H1 (cell line): ENCODE data around the gene LIMA1. TPM values are rescaled to one million over a fixed set of nuclear protein-coding genes. Genes with fewer than 3 reads are reported as not detected.

ENCODE experiments used
- CTCF ChIA-PET: fragments of 300-600 bp; sonication (Branson Sonifier 250); formaldehyde crosslinking; loops from one replicate; lab custom pipeline; 2021; ENCODE audit not compliant: partially characterized antibody; lab: Charles Lee
- POLR2A ChIA-PET: fragments of 300-600 bp; sonication (Branson Sonifier 250); formaldehyde crosslinking; loops from one replicate; lab custom pipeline; 2021; ENCODE audit warnings: inconsistent platforms; ENCODE audit not compliant: partially characterized antibody; lab: Charles Lee
- DNase-seq, 2 experiments: peaks; one replicate each; pipeline versions ENCODE4 v3.0.0 to v3.0.0-alpha.2; 2010 to 2022; ENCODE audit warnings: low spot score in 2 of 2, low read depth in 1 of 2, mixed read lengths in 1 of 2
- FAIRE-seq: peaks from 2 replicates; lab custom pipeline; 2011; peaks lifted over from hg19 to GRCh38; lab: Jason Lieb, UNC
- H2AFZ ChIP-seq: 2 replicates; pipeline ENCODE4 v1.8.1; 2012; ENCODE audit warnings: low read length, inconsistent platforms
- H2AK5ac ChIP-seq: 2 replicates; pipeline ENCODE4 v1.6.1; 2013; ENCODE audit warnings: low read depth, low read length
- H2BK120ac ChIP-seq: replicated peaks from 2 replicates; pipeline ENCODE3; 2013; ENCODE audit warnings: low read depth, low read length, inconsistent platforms
- H2BK12ac ChIP-seq: 2 replicates; pipeline ENCODE4 v1.6.1; 2013; ENCODE audit warnings: low read depth, low read length
- H2BK15ac ChIP-seq: 2 replicates; pipeline ENCODE4 v1.6.1; 2013; ENCODE audit warnings: low read length
- H2BK20ac ChIP-seq: 2 replicates; pipeline ENCODE4 v1.6.1; 2013; ENCODE audit warnings: low read length
- H2BK5ac ChIP-seq: 2 replicates; pipeline ENCODE4 v1.6.1; 2013; ENCODE audit warnings: low read depth, low read length
- H3K14ac ChIP-seq: 2 replicates; pipeline ENCODE4 v1.6.1; 2013; ENCODE audit warnings: inconsistent platforms; ENCODE audit not compliant: insufficient read length
- H3K18ac ChIP-seq: 2 replicates; pipeline ENCODE4 v1.6.1; 2013; ENCODE audit warnings: low read length; ENCODE audit errors: extremely low read depth
- H3K23ac ChIP-seq: 2 replicates; pipeline ENCODE4 v1.6.1; 2013; ENCODE audit warnings: inconsistent platforms; ENCODE audit not compliant: insufficient read length
- H3K23me2 ChIP-seq: 2 replicates; pipeline ENCODE4 v1.6.1; 2013; ENCODE audit warnings: low read depth, low read length
- H3K27ac ChIP-seq: 2 replicates; pipeline ENCODE4 v1.6.1; 2011; ENCODE audit warnings: low read depth, low read length, inconsistent platforms
- H3K27me3 ChIP-seq, 4 experiments: replicated peaks in 1 of 4; 1 replicate in 1 of 4; 2 replicates in 3 of 4; pipeline versions ENCODE4 v1.6.1 to v1.8.1; 2011 to 2013; ENCODE audit warnings: low read length in 3 of 4, mild to moderate bottlenecking in 3 of 4, inconsistent platforms in 2 of 4, mixed read lengths in 2 of 4, moderate library complexity in 1 of 4; ENCODE audit not compliant: control insufficient read depth in 3 of 4, insufficient read depth in 3 of 4; ENCODE audit errors: extremely low read depth in 1 of 4
- H3K36me3 ChIP-seq, 4 experiments: 2 replicates each; pipeline versions ENCODE4 v1.6.1 to v1.8.1; 2011 to 2013; ENCODE audit warnings: mild to moderate bottlenecking in 4 of 4, low read length in 3 of 4, moderate library complexity in 2 of 4, control low read depth in 1 of 4, inconsistent platforms in 1 of 4; ENCODE audit not compliant: insufficient read depth in 4 of 4, control insufficient read depth in 2 of 4
- H3K4ac ChIP-seq: replicated peaks from 2 replicates; pipeline ENCODE3; 2013; ENCODE audit warnings: low read length, low read depth, mixed read lengths, inconsistent platforms; ENCODE audit not compliant: insufficient read length
- H3K4me1 ChIP-seq, 4 experiments: replicated peaks in 1 of 4; 1 replicate in 1 of 4; 2 replicates in 3 of 4; pipeline versions ENCODE4 v1.6.1 to v1.8.1; 2011 to 2013; ENCODE audit warnings: low read length in 3 of 4, inconsistent platforms in 2 of 4, mixed read lengths in 1 of 4; ENCODE audit not compliant: insufficient read depth in 4 of 4, control insufficient read depth in 3 of 4
- H3K4me2 ChIP-seq, 2 experiments: 2 replicates each; pipeline versions ENCODE4 v1.6.1 to v1.8.1; 2011 to 2013; ENCODE audit warnings: low read depth in 2 of 2, low read length in 2 of 2, control low read depth in 1 of 2, inconsistent platforms in 1 of 2, mild to moderate bottlenecking in 1 of 2; ENCODE audit not compliant: insufficient read depth in 1 of 2
- H3K4me3 ChIP-seq, 4 experiments: fragments of 200-600, 300-600 bp in 1 of 4; sonication (generic), shearing (Covaris generic), sonication (Bioruptor Twin) in 1 of 4; 2 replicates each; pipeline versions ENCODE4 v1.5.1 to v1.8.1; 2011 to 2016; ENCODE audit warnings: low read length in 4 of 4, low read depth in 3 of 4, control low read depth in 2 of 4, inconsistent platforms in 2 of 4, mild to moderate bottlenecking in 2 of 4, mixed read lengths in 1 of 4, moderate library complexity in 1 of 4; ENCODE audit not compliant: insufficient read depth in 2 of 4; ENCODE audit errors: extremely low read depth in 1 of 4
- H3K56ac ChIP-seq: replicated peaks from 2 replicates; pipeline ENCODE3; 2013; ENCODE audit warnings: low read depth, mild to moderate bottlenecking, mixed read lengths, low read length, inconsistent platforms; ENCODE audit not compliant: insufficient read length
- H3K79me1 ChIP-seq: 2 replicates; pipeline ENCODE4 v1.6.1; 2013; ENCODE audit warnings: low read depth, low read length, control low read depth
- H3K79me2 ChIP-seq, 2 experiments: 2 replicates each; pipeline versions ENCODE4 v1.6.1 to v1.8.1; 2012 to 2013; ENCODE audit warnings: low read length in 2 of 2, mild to moderate bottlenecking in 2 of 2, inconsistent platforms in 1 of 2; ENCODE audit not compliant: insufficient read depth in 2 of 2, control insufficient read depth in 1 of 2
- H3K9ac ChIP-seq, 4 experiments: replicated peaks in 1 of 4; 1 replicate in 1 of 4; 2 replicates in 3 of 4; pipeline versions ENCODE4 v1.6.1 to v1.8.1; 2011 to 2013; ENCODE audit warnings: low read depth in 3 of 4, low read length in 3 of 4, control low read depth in 2 of 4, mild to moderate bottlenecking in 2 of 4, moderate library complexity in 2 of 4, inconsistent platforms in 1 of 4; ENCODE audit errors: extremely low read depth in 1 of 4
- H3K9me3 ChIP-seq, 2 experiments: 2 replicates each; pipeline versions ENCODE4 v1.6.1 to v1.8.1; 2012 to 2013; ENCODE audit warnings: mild to moderate bottlenecking in 2 of 2, moderate library complexity in 2 of 2, control low read depth in 1 of 2, inconsistent platforms in 1 of 2, low read depth in 1 of 2, low read length in 1 of 2, mixed read lengths in 1 of 2; ENCODE audit not compliant: insufficient read depth in 2 of 2
- H4K20me1 ChIP-seq, 2 experiments: replicated peaks in 1 of 2; 2 replicates each; pipeline versions ENCODE3 to v1.8.1; 2011 to 2013; ENCODE audit warnings: inconsistent platforms in 2 of 2, low read length in 2 of 2, mild to moderate bottlenecking in 1 of 2; ENCODE audit not compliant: insufficient read depth in 2 of 2, control insufficient read depth in 1 of 2
- H4K5ac ChIP-seq: 2 replicates; pipeline ENCODE4 v1.6.1; 2013; ENCODE audit warnings: low read length, low read depth, mixed read lengths, inconsistent platforms; ENCODE audit not compliant: insufficient read length
- H4K8ac ChIP-seq: 2 replicates; pipeline ENCODE4 v1.8.0; 2013; ENCODE audit warnings: mild to moderate bottlenecking, moderate library complexity, low read length, inconsistent platforms; ENCODE audit not compliant: insufficient read depth; ENCODE audit errors: extremely low read depth
- H4K91ac ChIP-seq: replicated peaks from 2 replicates; pipeline ENCODE3; 2013; ENCODE audit warnings: low read length, mixed read lengths, inconsistent platforms; ENCODE audit not compliant: insufficient read length
- ASH2L ChIP-seq: fragments of 200-600, 300-600 bp; sonication (generic); IDR thresholded peaks from one replicate; pipeline ENCODE4 v1.7.1; 2017; ENCODE audit warnings: low read length
- CEBPB ChIP-seq: IDR thresholded peaks from 2 replicates; pipeline ENCODE4 v1.6.1; 2012; ENCODE audit warnings: low read depth, low read length
- CHD2 ChIP-seq: IDR thresholded peaks from 2 replicates; pipeline ENCODE4 v1.6.1; 2012; ENCODE audit warnings: low read length, improper control_type of control experiment
- FOSL1 ChIP-seq: IDR thresholded peaks from 2 replicates; pipeline ENCODE4 v1.6.1; 2011; ENCODE audit warnings: mild to moderate bottlenecking, low read depth, low read length, moderate library complexity; ENCODE audit not compliant: insufficient read depth
- HDAC2 ChIP-seq, 2 experiments: fragments of 300-600 bp in 1 of 2; sonication (generic) in 1 of 2; IDR thresholded peaks; 2 replicates each; pipeline ENCODE4 v1.6.1; 2011 to 2012; ENCODE audit warnings: low read depth in 2 of 2, low read length in 2 of 2, mild to moderate bottlenecking in 2 of 2, moderate library complexity in 2 of 2, borderline replicate concordance in 1 of 2, inconsistent platforms in 1 of 2
- JUND ChIP-seq: IDR thresholded peaks from 2 replicates; pipeline ENCODE4 v1.6.1; 2011; ENCODE audit warnings: mild to moderate bottlenecking, improper control_type of control experiment, low read length
- KDM5A ChIP-seq: fragments of 200-600 bp; IDR thresholded peaks from 2 replicates; pipeline ENCODE4 v1.7.1; 2012; ENCODE audit warnings: mild to moderate bottlenecking, low read length, inconsistent platforms, mixed read lengths
- POLR2AphosphoS5 ChIP-seq: IDR thresholded peaks from 2 replicates; pipeline ENCODE4 v1.6.1; 2011; ENCODE audit warnings: low read depth, low read length
- SRF ChIP-seq: IDR thresholded peaks from 2 replicates; pipeline ENCODE4 v1.6.1; 2011; ENCODE audit warnings: mild to moderate bottlenecking, low read depth, low read length, moderate library complexity
- TAF7 ChIP-seq: optimal IDR thresholded peaks from 2 replicates; pipeline ENCODE3; 2011; ENCODE audit warnings: low read depth, mild to moderate bottlenecking, inconsistent platforms, low read length, moderate library complexity, borderline replicate concordance
- TEAD4 ChIP-seq: IDR thresholded peaks from 2 replicates; pipeline ENCODE4 v1.6.1; 2012; ENCODE audit warnings: low read depth, low read length, inconsistent platforms, mixed read lengths
- YY1 ChIP-seq: IDR thresholded peaks from 2 replicates; pipeline ENCODE4 v1.6.1; 2011; ENCODE audit warnings: low read depth, mild to moderate bottlenecking, low read length
- polyA plus RNA-seq, 7 experiments: library from polyadenylated mRNA; depleted of rRNA in 3 of 7; stranded (reverse) in 5 of 7; unstranded in 2 of 7; fragments of >200 nt in 5 of 7; fragments of 200-250 nt in 2 of 7; gene quantifications; 1 replicate in 5 of 7; 2 replicates in 1 of 7; 4 replicates in 1 of 7; pipeline versions ENCODE4 v1.2.1 to v1.2.3, GENCODE V29; 2011 to 2013; ENCODE audit warnings: missing spikeins in 2 of 7, mixed read lengths in 2 of 7
- total RNA-seq: library from RNA; stranded (reverse); fragmentation: NEBNext Ultra II Directional; extraction: Animal tissue kit (Norgen Biotek cat#: 25700); gene quantifications from 2 replicates; pipeline ENCODE4 v1.2.1, GENCODE V29; 2021
- TF ChIP-seq, protein P1 (sequence below): IDR thresholded peaks from 2 replicates; pipeline ENCODE4 v1.6.1; 2012; ENCODE audit warnings: inconsistent platforms

LIMA1 gene
- total and polyA plus RNA-seq, 2 of the 8 experiments (the other 6 are each of a cell fraction or from before 2014, with no cell fraction given) = 12.7 to 47.6 TPM

DNA sequence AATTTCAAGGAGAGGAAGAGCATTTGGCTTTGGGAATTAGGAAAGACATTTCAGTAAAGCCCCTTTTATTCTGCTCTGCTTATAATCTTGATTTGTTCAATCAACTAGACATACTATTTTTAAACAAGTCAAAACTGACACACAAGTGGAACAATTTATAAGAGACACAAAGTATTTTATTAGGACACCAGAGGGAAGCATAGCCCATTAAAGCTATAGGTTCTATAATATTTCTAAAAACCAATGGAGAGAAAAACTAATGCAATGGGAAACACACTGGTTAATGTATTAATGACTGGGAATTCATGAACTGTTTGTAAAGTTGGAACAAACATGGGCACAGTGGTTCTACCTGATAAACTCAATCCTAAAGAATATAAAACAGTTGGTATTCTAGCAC lies 100.9 kb downstream of the LIMA1 start:
- peaks cover 0 to 12% (median 9%) of the 10 kb centered on the region in 4 experiments; a peak in 5 of 8 replicates for H3K36me3 ChIP-seq
- H3K14ac ChIP-seq = no peak overlapping the region
- H2AK5ac ChIP-seq = no peak overlapping the region
- no peak overlapping the region for H3K4ac ChIP-seq
- no peak overlapping the region for H2BK120ac ChIP-seq
- no peaks in the 10 kb centered on the region for H3K4me1 ChIP-seq
- H2BK15ac ChIP-seq = no peak overlapping the region
- no peaks in the 10 kb centered on the region for H3K23me2 ChIP-seq
- no peaks in the 10 kb centered on the region for H3K79me1 ChIP-seq
- no peak overlapping the region for H2AFZ ChIP-seq
- DNase-seq (no peak), FAIRE-seq (no peak)
- H4K5ac ChIP-seq = no peak overlapping the region
- ChIA-PET POLR2A (interaction anchor here (1.0 to 1.7 kb wide), 4 partner anchors 14 to 100 kb away, joined by 3 to 6 read pairs (median 4); partner anchors contain the start of gene CERS5), CTCF (interaction anchor here (0.6 to 1.7 kb wide), 8 partner anchors 10 to 131 kb away, joined by 3 to 5 read pairs (median 3); no protein-coding TSS in a partner anchor)
- no peak overlapping the region for H3K23ac ChIP-seq
- H3K18ac ChIP-seq = no peak overlapping the region
- H3K4me2 ChIP-seq = no peak overlapping the region
- no peak overlapping the region for H4K8ac ChIP-seq
- no peaks in the 10 kb centered on the region for H3K9me3 ChIP-seq
- H3K56ac ChIP-seq = no peak overlapping the region
- H2BK20ac ChIP-seq = no peak overlapping the region
- H3K79me2 ChIP-seq = no peaks in the 10 kb centered on the region
- H4K91ac ChIP-seq = no peak overlapping the region
- H2BK5ac ChIP-seq = no peak overlapping the region
- H4K20me1 ChIP-seq = no peaks in the 10 kb centered on the region
- no peaks in the 10 kb centered on the region for H3K27me3 ChIP-seq
- H3K9ac ChIP-seq = no peak overlapping the region
- no peak overlapping the region for H2BK12ac ChIP-seq
- no peak overlapping the region for H3K4me3 ChIP-seq
- H3K27ac ChIP-seq = no peak overlapping the region
- no peak for TF ChIP-seq ASH2L
- no peak for TF ChIP-seq TEAD4
- TF ChIP-seq SRF = no peak
- TF ChIP-seq, protein P1, sequence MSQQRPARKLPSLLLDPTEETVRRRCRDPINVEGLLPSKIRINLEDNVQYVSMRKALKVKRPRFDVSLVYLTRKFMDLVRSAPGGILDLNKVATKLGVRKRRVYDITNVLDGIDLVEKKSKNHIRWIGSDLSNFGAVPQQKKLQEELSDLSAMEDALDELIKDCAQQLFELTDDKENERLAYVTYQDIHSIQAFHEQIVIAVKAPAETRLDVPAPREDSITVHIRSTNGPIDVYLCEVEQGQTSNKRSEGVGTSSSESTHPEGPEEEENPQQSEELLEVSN = no peak
- no peak for TF ChIP-seq KDM5A
- TF ChIP-seq TAF7 = no peak
- no peak for TF ChIP-seq CEBPB
- TF ChIP-seq POLR2AphosphoS5 = no peak
- no peak for TF ChIP-seq CHD2
- TF ChIP-seq FOSL1 = no peak
- no peak for TF ChIP-seq JUND
- TF ChIP-seq HDAC2 (IDR thresholded peaks at IDR 0.05; ENCODE audit: borderline replicate concordance in 1 of 2, low read depth in 2 of 2, low read length in 2 of 2) = no peak
- no peak for TF ChIP-seq YY1
